Measurements from ENCODE around the gene DBNDD1. TPM values are rescaled to one million over a fixed set of nuclear protein-coding genes. Genes with fewer than 3 reads are reported as not detected.
A peak's percentile ranks its signal among the peaks of the same experiment; 100 is the strongest.

DBNDD1 gene
- total RNA-seq, 1 donor from 2014 or later: 24.0 TPM

DNA sequence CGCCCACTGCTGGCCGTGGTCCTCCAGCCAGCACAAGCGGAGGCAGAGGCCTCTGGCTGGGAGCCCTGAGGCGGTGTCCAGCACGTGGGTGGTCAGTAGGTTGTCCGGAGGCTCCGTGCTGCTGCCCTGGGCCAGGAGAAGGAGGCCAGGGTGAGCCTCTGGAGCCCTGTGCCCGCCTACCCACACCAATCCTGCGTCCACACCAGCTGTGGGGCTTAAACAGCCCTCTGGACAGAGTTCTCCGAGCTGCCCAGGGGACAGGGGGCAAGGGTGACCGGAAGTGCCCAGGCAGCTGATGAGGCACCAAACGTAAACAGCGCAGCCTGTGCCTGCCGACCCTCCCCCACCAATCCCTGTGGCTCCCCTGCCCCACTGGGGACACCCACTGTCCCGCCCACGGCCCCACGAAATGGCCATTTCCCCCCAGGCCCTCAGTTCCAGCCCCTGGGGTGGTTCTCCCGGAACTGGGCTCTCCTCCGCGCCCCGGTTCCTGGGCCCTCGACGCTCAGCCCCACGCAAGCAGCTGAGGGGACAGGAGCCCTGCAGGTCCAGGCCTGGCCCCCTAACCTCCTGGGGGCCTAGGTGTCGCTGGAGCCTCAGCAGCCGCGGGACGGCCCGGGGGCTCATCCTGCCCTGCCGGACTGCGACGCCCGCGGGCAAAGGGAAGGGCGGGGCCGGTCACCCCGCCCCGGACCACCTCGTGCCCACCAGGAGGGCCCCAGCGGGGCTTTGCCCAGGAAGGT, 27.9 kb upstream of the DBNDD1 start:
- no peak for FAIRE-seq
- Histone ChIP-seq H3K27ac (ENCODE audit: low read depth, low read length) (no peak overlapping the region), H4K20me1 (ENCODE audit: insufficient read depth, low read length) (peaks cover 13% of the 10 kb centered on the region), H3K4me2 (ENCODE audit: low read length) (peak overlapping the region; percentile 81), H2AFZ (ENCODE audit: low read depth, low read length) (peak overlapping the region; percentile 72), H3K9me3 (ENCODE audit: insufficient read depth, low read depth, low read length) (no peaks in the 10 kb centered on the region), H3K4me3 (ENCODE audit: insufficient read depth, low read depth, low read length) (peak overlapping the region; percentile 28), H3K9ac (ENCODE audit: low read length) (peak overlapping the region; percentile 29), H3K79me2 (ENCODE audit: insufficient read depth, low read length) (no peaks in the 10 kb centered on the region), H3K36me3 (ENCODE audit: insufficient read depth, low read length) (no peaks in the 10 kb centered on the region), H3K27me3 (ENCODE audit: insufficient read depth, low read length) (peaks cover 3% of the 10 kb centered on the region), H3K4me1 (ENCODE audit: insufficient read depth, low read length) (peaks cover 20% of the 10 kb centered on the region)
- peaks cover 7% of the 10 kb centered on the region for H3K9me3 Mint-ChIP-seq (ENCODE audit: unreplicated experiment)
- H3K27ac Mint-ChIP-seq (ENCODE audit: unreplicated experiment): no peak overlapping the region
- DNase-seq (ENCODE audit: low read depth): peak; percentile 38
- peaks cover 1% of the 10 kb centered on the region for H3K36me3 Mint-ChIP-seq (ENCODE audit: low read depth, unreplicated experiment)
- TF ChIP-seq EZH2 (IDR thresholded peaks at IDR 0.05; ENCODE audit: insufficient read depth, low read length): no peak
- TF ChIP-seq, protein P1, sequence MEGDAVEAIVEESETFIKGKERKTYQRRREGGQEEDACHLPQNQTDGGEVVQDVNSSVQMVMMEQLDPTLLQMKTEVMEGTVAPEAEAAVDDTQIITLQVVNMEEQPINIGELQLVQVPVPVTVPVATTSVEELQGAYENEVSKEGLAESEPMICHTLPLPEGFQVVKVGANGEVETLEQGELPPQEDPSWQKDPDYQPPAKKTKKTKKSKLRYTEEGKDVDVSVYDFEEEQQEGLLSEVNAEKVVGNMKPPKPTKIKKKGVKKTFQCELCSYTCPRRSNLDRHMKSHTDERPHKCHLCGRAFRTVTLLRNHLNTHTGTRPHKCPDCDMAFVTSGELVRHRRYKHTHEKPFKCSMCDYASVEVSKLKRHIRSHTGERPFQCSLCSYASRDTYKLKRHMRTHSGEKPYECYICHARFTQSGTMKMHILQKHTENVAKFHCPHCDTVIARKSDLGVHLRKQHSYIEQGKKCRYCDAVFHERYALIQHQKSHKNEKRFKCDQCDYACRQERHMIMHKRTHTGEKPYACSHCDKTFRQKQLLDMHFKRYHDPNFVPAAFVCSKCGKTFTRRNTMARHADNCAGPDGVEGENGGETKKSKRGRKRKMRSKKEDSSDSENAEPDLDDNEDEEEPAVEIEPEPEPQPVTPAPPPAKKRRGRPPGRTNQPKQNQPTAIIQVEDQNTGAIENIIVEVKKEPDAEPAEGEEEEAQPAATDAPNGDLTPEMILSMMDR (IDR thresholded peaks at IDR 0.05; ENCODE audit: insufficient read depth, low read depth, low read length): no peak
- H3K4me1 Mint-ChIP-seq (ENCODE audit: low read depth, unreplicated experiment): peaks cover 2% of the 10 kb centered on the region
- H3K4me3 Mint-ChIP-seq (ENCODE audit: unreplicated experiment): no peak overlapping the region
- H3K27me3 Mint-ChIP-seq (ENCODE audit: low read depth, unreplicated experiment): peaks cover 9% of the 10 kb centered on the region

- Mint-ChIP-seq H3K4me3 (ENCODE audit: unreplicated experiment) (peak overlapping the region; percentile 57), H3K36me3 (ENCODE audit: low read depth, unreplicated experiment) (peaks cover 2% of the 10 kb centered on the region), H3K27ac (ENCODE audit: unreplicated experiment) (no peak overlapping the region), H3K4me1 (ENCODE audit: low read depth, unreplicated experiment) (peaks cover 2% of the 10 kb centered on the region), H3K27me3 (ENCODE audit: low read depth, unreplicated experiment) (peaks cover 4% of the 10 kb centered on the region), H3K9me3 (ENCODE audit: unreplicated experiment) (no peaks in the 10 kb centered on the region)
- FAIRE-seq: no peak
- peaks cover 3% of the 10 kb centered on the region for H3K27me3 ChIP-seq (ENCODE audit: insufficient read depth, low read length)
- TF ChIP-seq, protein P1 (IDR thresholded peaks at IDR 0.05; ENCODE audit: insufficient read depth, low read depth, low read length): no peak
- no peak for TF ChIP-seq EZH2 (IDR thresholded peaks at IDR 0.05; ENCODE audit: insufficient read depth, low read length)
- H3K4me2 ChIP-seq (ENCODE audit: low read length): peak overlapping the region; percentile 81
- H3K9ac ChIP-seq (ENCODE audit: low read length): peak overlapping the region; percentile 29
- peak overlapping the region; percentile 72 for H2AFZ ChIP-seq (ENCODE audit: low read depth, low read length)
- H3K27ac ChIP-seq (ENCODE audit: low read depth, low read length): no peak overlapping the region
- H3K4me1 ChIP-seq (ENCODE audit: insufficient read depth, low read length): peaks cover 20% of the 10 kb centered on the region
- H3K79me2 ChIP-seq (ENCODE audit: insufficient read depth, low read length): no peaks in the 10 kb centered on the region
- H3K36me3 ChIP-seq (ENCODE audit: insufficient read depth, low read length): no peaks in the 10 kb centered on the region
- no peaks in the 10 kb centered on the region for H3K9me3 ChIP-seq (ENCODE audit: insufficient read depth, low read depth, low read length)
- no peak for DNase-seq (ENCODE audit: low read depth)
- H4K20me1 ChIP-seq (ENCODE audit: insufficient read depth, low read length): peaks cover 13% of the 10 kb centered on the region
- H3K4me3 ChIP-seq (ENCODE audit: insufficient read depth, low read depth, low read length): no peak overlapping the region
Measured at GRCh38 chr16:90046122-90046970, 27.1 kb upstream of the DBNDD1 start.
